KOPT-K1 (cell line): ENCODE results near the gene LTBP1.

Experiments used
- H3K27ac ChIP-seq: fragments of 200-600 bp; sonication (generic); 2 replicates; pipeline ENCODE4 v1.5.1; 2016; ENCODE audit warnings: antibody characterized with exemption, mild to moderate bottlenecking, low read depth, low read length; ENCODE audit not compliant: poor library complexity, severe bottlenecking
- H3K36me3 ChIP-seq: fragments of 200-600 bp; sonication (generic); 2 replicates; pipeline ENCODE4 v1.5.1; 2017; ENCODE audit warnings: antibody characterized with exemption, mild to moderate bottlenecking, low read length, moderate library complexity; ENCODE audit not compliant: insufficient read depth
- H3K9me3 ChIP-seq: fragments of 200-600 bp; sonication (generic); 2 replicates; pipeline ENCODE4 v1.5.1; 2017; ENCODE audit warnings: antibody characterized with exemption, low read length, mild to moderate bottlenecking; ENCODE audit not compliant: insufficient read depth, poor library complexity, severe bottlenecking

Gene LTBP1

DNA sequence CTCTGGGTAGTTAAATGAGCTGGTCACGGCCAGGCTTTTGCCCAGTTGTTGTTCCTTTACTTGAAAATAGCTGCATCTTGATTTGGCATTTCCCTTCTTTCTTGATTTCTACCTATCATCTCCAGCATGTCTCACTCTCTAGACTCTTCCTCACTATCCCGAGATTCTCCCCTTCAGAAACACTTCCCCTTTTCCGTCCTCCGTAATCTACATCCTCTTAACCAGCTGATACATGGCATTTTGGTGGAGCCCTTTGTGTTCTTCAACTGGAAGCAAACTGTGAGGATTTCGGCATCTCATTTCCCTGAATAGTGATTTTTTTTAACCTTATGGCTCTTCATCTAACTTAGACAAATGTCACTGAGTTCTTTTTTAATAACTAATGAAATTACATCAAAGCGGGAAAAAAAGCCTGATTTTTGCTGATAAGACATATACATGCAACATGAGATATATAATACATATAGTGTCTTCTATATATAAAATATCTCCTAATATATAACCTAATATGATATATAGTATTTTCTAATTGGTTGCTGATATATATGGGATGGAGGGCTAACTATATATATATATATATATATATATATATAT lies 309.5 kb downstream of the LTBP1 start:
- no peaks in the 10 kb centered on the region for H3K36me3 ChIP-seq
- no peaks in the 10 kb centered on the region for H3K9me3 ChIP-seq
- H3K27ac ChIP-seq, result no peak overlapping the region

DNA sequence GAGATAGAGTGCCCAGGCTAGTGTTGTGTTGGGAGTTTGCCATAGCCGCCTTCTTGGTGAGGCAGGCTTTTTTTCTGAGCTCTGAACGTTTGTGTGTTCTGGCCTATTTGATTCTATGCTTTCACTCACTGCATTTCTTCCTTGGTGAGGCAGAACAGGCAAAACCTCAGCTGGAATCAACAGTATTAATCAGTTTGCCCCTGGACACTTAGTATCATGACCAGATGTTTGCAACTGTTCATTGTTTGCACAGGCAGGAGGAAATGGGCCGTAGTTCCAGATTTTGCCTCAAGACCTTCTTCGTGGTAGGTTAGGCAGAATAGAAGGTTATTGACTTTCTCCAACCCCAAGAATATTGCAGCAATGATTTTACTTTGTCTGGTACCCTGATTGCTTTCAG lies 311.6 kb downstream of the LTBP1 start:
- H3K36me3 ChIP-seq, result no peaks in the 10 kb centered on the region
- no peak overlapping the region for H3K27ac ChIP-seq
- no peaks in the 10 kb centered on the region for H3K9me3 ChIP-seq

DNA sequence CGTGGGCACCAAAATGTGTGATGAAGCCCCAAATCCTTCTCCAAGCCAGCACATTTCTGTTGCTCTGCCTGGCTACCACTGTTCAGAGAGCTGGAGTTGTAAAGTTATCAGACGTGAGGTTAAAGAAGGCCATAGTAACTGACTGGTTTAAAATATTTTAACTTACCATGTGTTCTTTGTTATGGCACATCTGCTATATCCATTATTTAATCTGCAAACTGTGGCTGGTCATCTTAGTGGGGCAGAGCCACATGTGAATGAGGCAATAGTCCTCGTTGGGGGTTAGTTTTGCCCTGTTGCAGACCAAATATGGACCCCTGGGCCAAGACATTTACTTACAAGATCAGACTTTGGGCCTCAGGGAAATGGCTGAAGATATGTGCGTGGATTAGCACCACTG lies 315.3 kb downstream of the LTBP1 start:
- H3K36me3 ChIP-seq, result no peaks in the 10 kb centered on the region
- H3K9me3 ChIP-seq, result peaks cover 15% of the 10 kb centered on the region

DNA sequence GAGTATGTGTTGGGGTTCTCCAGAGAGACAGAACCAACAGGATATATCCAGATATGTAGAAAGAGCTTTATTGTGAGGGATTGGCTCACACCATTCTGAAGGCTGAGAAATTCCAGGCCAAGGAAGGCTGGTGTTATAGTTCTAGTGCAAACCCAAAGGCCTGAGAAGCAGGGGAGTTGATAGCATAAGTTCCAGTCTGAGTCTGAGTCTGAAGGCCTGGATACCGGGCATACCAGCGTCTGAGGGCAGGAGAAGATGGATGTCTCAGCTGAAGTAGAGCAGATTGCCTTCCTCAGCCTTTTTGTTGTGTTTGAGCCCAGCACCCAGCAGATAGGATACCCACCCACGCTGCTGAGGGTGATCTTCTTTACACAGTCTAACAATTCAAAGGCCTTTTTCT lies 318.0 kb downstream of the LTBP1 start:
- H3K27ac ChIP-seq, result no peak overlapping the region
- H3K36me3 ChIP-seq, result no peaks in the 10 kb centered on the region
- H3K9me3 ChIP-seq, result peaks cover 23% of the 10 kb centered on the region

More for the DNA sequence above, 315.3 kb downstream of the LTBP1 start:
- no peak overlapping the region for H3K27ac ChIP-seq

DNA sequence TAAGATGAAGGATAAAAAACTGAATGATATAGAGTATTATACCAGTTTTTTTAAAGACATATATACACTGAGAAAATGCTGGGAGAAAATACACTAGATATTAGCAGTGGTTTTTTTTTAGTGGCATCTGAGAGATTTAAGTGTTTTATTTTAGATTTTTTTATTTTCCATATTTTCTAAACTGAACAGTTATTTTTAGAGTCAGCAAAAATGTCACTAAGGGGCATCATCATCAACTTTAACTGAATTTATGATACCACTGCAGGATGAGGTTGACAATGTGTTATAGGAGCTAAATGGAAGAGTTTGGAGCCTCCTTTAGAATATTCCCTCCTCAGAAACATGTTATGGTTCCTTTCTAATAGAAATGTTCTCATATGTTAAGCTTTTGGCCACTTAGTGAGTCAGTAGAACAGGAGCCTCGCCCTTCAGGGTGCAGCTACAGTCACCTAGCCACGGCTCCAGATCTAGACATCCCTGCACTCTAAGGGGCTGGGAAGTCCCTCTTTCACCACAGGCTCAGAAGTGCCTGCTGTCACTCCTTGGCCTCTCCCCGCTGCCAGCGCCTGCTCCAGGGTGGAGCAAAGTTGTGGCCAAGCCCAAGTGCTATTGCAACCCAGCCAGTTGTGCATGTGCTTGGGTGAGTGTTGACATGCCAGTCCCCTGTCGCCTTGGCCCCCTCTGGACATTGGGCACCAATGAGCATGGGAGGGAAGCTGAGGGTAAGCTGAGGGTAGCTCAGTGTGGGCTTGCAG lies 319.0 kb downstream of the LTBP1 start:
- Histone ChIP-seq H3K36me3 (no peaks in the 10 kb centered on the region), H3K27ac (no peak overlapping the region), H3K9me3 (peaks cover 23% of the 10 kb centered on the region)

DNA sequence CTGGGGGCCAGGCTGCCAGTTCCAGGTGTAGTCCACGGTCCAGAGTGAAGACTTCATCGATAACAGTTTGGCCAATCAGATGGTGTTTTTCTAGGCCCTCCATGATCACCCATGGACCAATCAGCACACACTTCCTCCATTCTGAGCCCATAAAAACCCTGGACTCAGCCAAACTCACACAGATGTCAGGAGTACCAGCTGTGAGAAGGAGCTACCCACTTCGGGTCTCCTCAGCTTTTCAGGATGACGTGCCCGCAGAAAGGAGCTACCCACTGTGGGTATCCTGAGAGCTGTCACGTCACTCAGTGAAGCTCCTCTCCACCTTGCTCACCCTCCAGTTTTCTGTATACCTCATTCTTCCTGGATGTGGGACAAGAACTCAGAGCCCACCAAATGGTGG lies 319.7 kb downstream of the LTBP1 start:
- peaks cover 23% of the 10 kb centered on the region for H3K9me3 ChIP-seq
- no peaks in the 10 kb centered on the region for H3K36me3 ChIP-seq
- H3K27ac ChIP-seq, result no peak overlapping the region

DNA sequence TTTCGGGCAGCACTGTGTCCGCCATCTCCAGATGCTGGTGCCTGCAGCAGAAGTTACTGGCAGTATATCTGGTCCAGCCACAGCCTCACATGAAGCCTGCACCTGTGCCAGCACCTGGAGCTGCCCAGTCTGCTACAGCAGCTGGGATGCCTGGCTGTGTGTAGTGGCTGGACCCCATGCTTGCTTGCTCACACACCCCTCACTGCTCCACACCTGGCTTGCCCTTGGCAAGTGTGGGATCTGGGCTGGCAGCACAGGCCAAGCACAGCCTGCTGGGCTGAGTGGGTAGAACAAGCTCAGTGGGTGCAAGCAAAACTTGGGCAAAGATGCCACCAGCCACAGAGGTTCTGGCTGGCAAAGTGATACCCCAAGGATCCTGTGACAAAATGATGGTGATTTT lies 320.3 kb downstream of the LTBP1 start:
- Histone ChIP-seq H3K36me3 (no peaks in the 10 kb centered on the region), H3K9me3 (peaks cover 23% of the 10 kb centered on the region), H3K27ac (no peak overlapping the region)

DNA sequence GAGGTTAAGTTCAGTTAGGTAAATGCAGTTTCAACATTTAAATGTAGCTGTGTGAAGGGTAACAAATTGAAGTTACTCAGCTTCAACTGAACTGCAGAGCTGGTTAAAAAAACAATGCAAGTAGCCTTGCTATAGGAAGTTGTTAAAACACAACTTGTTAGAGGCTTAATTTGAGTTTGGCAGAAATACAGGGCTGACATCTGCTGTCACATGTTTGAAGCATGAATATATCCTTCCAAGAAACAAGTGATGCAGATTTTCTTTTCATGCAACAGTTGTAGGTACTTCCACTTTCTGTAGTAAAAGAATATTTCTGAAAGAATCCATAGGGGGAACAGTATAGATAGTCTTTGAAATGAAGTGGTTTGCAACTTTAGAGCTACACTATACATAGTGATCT lies 321.0 kb downstream of the LTBP1 start:
- no peak overlapping the region for H3K27ac ChIP-seq
- H3K36me3 ChIP-seq, result no peaks in the 10 kb centered on the region
- peaks cover 23% of the 10 kb centered on the region for H3K9me3 ChIP-seq

DNA sequence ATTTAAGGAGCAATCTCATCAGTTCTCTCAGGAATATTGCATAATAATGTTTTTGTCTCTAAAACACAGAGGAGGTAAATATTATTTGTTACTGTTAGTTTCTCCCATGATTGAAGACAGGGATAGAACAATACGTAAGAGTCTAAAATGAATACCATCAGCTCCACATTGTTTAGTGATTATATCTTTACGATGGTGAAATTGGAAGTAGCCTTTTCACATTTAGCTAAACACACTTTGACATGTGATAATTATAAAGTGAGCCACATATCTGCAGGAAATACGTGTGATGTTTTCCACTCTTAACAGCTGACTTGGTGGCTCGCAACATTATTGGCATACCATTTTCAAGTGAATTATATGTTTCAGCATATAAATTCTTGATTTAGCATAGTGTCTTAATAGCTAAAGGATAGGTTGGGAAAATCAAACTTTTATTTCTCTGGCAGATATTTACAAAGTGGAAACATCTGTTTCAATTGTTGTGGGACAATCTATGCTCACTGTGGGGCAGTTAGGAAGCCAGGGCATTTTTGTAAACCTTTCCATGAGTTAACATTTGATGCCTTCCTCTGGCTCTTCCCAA lies 321.6 kb downstream of the LTBP1 start:
- Histone ChIP-seq H3K27ac (no peak overlapping the region), H3K36me3 (no peaks in the 10 kb centered on the region), H3K9me3 (peaks cover 23% of the 10 kb centered on the region)

DNA sequence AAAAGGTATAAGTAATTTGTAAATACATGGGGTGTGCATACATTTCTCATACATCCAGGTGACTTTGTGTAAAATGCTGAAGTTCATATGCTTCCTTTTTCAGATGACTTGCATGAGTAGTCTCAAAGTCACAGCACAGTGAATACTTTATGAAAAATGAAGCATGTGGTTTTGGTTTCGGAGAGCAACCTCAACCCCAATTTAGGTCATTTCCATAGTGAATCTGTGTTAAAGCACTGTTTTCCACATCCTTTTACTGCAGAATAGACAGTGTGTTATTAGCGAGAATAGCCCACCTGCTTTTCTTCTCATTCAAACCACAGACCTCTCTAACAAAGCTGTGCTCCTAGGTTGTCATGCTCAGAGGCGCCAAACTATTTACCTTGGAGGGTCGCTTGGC lies 325.2 kb downstream of the LTBP1 start:
- no peaks in the 10 kb centered on the region for H3K36me3 ChIP-seq
- H3K9me3 ChIP-seq, result peaks cover 9% of the 10 kb centered on the region
- H3K27ac ChIP-seq, result no peak overlapping the region

DNA sequence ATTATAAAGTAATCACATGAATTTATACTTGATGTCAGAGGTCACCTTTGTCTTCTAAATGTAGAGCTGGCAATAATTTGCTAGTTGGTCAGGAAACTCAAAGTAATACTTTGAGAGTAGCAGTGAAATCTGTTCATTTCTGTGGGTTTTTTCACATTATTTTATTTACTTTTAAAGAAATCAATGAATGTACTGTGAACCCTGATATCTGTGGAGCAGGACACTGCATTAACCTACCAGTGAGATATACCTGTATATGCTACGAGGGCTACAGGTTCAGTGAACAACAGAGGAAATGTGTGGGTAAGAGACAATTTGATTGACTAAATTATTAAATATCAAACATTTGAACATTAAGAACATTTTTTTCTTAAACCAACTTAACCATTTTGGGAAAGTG lies 326.7 kb downstream of the LTBP1 start:
- Histone ChIP-seq H3K9me3 (no peaks in the 10 kb centered on the region), H3K36me3 (no peaks in the 10 kb centered on the region), H3K27ac (no peak overlapping the region)

DNA sequence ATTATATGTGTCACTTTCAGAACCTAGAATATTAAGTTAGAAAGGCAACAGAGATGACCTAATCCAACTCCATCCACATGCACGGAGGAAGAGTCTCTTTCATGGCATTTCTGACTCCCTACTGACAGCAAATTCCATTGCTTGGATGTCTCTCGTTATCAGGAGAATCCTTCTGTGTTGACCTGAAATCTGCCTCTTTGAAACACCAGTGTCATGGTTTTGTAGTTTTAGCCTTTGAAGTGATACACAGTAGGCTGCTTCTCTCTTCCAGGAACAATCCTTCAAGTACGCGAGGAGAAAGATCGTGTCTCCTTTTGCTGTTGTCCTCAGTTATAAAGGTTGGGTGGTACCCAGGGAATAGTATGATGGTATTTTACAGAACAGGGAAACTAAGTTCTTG lies 327.8 kb downstream of the LTBP1 start:
- Histone ChIP-seq H3K36me3 (no peaks in the 10 kb centered on the region), H3K27ac (no peak overlapping the region), H3K9me3 (no peaks in the 10 kb centered on the region)

DNA sequence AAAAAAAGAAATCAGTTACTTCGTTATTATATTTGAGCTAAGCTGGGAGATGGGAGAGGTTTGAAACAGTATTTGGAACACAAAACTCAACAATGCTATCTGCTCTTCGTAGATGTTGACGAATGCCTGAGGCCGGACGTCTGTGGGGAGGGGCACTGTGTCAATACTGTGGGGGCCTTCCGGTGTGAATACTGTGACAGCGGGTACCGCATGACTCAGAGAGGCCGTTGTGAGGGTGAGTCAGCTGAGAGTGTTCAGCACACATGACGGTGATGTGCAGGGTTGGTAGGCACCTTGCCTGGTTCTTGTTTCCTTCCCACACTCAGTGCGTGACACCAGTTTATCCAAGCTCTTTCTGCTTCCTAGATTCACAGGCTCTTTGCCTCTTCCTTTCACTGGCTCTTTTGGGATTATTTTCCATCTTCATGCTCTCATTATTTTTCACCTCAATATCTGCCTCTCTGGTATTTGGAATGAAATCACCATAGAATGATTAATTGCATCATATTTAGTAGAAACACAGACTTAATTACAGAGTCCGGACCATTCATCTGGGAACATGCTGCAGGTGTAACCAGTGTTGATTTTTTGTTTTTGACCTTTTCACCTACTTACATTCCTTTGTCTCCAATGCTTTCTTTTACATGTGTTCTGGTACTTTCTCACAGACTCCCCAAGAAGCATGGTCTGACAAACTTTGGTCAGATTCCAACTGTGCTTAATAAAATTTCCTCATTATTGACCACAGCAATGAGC lies 329.1 kb downstream of the LTBP1 start:
- H3K9me3 ChIP-seq, result no peaks in the 10 kb centered on the region

DNA sequence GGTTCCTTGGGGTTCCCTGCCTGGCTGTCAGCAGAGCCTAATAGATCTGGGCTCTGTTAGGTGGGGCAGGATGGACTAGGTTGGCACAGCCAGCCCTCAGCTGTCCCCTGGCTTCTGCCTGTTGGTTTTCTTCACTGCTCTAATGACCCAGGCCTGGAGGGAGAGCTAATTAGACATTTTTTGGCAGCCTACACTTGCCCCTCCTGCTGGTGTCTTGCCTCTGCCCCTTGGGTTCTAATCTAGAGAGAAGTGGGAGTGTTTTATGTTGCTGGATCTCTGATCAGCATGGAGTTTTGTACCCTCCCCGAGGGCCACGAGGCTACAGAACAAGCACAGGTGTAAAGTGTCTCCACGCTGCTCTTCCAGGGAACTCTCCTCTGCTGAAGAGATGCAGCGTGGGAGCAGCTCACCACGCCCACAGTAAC lies 330.3 kb downstream of the LTBP1 start:
- Histone ChIP-seq H3K9me3 (no peaks in the 10 kb centered on the region), H3K36me3 (no peaks in the 10 kb centered on the region), H3K27ac (no peak overlapping the region)

More for the DNA sequence above, 329.1 kb downstream of the LTBP1 start:
- no peaks in the 10 kb centered on the region for H3K36me3 ChIP-seq
- H3K27ac ChIP-seq, result no peak overlapping the region

DNA sequence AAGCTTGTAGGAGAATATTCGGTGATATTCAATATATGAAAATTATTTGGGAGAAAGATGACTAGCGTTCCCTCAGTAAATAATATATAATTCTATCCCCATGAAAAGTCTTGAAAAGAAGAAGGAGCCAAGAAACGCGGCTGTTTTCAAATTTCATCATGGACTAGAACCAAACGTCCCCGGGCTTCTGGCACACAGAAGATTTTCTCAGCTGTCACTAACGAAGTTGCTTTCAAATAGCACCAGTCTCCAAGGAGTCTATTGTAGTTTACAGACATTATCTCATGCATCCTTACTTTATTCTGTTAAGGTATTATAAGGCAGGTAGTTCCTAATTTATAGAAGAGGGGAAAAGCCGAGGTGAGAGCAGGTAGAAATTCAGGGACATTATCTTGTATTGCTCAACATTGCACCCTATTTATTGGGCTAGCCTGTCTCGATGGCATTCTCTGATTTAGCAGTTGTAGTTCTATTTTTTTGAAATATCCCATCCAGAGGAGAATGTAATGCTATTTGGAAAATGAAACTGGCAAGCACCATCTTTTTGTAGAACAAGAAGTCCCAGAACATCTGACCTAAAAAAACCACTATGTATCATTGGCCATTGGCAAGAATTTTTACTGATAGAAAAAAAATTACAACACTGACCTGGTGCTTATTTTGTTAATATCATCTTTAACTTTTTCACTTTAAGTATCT lies 331.6 kb downstream of the LTBP1 start:
- H3K36me3 ChIP-seq, result no peaks in the 10 kb centered on the region
- H3K27ac ChIP-seq, result no peak overlapping the region

More for the DNA sequence above, 331.6 kb downstream of the LTBP1 start:
- no peaks in the 10 kb centered on the region for H3K9me3 ChIP-seq
